ENCODE measurements around the gene SPOCK1.
"Not testable (repeated sequence)": the region's sequence is repeated elsewhere in the genome, so short reads cannot be mapped to it uniquely, and the experiment has no call there.

SPOCK1 gene

DNA sequence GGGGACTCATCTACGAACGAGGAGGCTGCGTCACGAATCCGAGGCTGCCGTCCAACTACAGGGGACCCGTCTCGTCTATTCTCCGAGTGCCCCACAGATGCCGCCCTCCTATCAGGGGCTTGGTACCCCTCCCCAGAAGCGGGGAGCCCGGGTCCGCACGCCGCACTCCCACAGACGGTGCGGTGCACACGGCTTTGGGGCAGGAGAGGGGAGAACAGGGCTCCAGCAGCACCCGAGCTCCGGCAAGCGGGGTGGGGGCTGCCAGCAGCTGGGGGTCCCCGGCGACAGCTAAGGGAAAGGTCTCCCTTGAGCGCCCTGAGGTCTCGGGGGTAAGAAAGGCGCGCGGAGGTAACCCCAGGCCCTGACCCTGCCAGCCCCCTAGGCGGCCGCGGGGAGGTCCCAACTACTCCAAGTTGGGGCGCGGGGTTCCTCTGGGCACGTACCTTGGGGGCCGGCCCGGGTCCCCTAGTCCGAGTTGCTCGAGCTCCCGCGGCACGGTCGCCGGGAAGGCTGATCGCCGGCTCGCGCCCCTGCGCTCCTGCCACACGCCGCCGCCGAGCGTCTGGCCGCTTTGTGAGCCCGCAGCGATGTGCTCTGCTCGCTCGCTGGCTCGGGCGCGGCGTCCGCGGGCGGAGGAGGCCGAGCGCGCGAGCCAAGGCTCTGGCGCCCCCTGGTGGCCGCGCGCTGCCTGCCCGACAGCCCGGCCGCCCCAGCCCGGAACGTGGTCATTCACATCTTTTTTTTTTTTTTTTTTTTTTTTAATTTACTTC lies at the start of gene SPOCK1:
Gene SPOCK1 (minus strand): TSS at position 591 of the 770 bp plus-strand sequence.
- DNase-seq (ENCODE audit: low read depth, low spot score): peak; percentile 81

- DNase-seq (ENCODE audit: low read depth, low spot score): no peak
These were observed 46.8 kb upstream of the SPOCK1 start for GRCh38 chr5:137545956-137546355.

GRCh38 chr5:137535449-137535848 lies 36.3 kb upstream of the SPOCK1 start:
- not testable (repeated sequence) for DNase-seq (ENCODE audit: low read depth, low spot score)

DNA sequence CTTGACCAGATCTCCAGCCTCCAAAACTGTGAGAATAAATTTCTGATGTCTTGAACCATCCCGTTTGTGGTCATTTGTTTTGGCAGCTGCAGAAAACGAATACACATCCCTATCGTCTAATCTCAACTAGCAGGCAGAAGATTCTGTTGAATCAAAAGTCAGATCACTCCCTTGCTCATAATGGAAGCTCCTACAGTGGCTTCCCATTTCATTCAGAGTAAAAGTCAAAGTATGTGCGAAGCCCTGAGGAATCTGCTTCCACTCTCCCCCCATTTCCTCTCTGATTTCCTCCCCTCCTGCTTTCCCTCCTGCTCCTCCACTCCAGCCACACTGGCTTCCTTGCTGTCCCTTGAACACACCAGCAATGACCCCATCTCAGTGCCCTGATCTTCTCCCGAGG lies 34.8 kb upstream of the SPOCK1 start:
- no peak for DNase-seq (ENCODE audit: low read depth, low spot score)

DNA sequence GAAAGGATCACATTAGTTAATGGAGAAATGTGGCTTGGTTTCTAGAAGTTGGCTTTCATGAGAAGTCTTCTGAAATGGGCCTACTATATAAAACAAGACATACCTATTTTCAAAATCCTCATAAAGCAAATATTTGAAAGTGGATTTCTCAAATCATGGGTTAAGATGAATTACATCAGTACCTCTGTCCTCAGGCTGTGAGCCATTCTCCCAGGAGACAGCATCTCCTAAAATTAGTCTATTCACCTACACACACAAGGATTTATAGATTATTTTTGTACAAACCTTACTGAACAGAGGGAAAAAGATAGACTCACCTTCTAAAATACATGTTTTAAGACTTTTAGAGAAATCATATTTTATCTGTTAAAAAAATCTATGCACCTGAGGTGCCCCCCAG lies 32.1 kb upstream of the SPOCK1 start:
- no peak for DNase-seq (ENCODE audit: low read depth, low spot score)

GRCh38 chr5:137521246-137521645 lies 22.1 kb upstream of the SPOCK1 start:
- no peak for DNase-seq (ENCODE audit: low read depth, low spot score)

GRCh38 chr5:137516961-137517360 lies 17.8 kb upstream of the SPOCK1 start:
- DNase-seq (ENCODE audit: low read depth, low spot score): no peak

DNA sequence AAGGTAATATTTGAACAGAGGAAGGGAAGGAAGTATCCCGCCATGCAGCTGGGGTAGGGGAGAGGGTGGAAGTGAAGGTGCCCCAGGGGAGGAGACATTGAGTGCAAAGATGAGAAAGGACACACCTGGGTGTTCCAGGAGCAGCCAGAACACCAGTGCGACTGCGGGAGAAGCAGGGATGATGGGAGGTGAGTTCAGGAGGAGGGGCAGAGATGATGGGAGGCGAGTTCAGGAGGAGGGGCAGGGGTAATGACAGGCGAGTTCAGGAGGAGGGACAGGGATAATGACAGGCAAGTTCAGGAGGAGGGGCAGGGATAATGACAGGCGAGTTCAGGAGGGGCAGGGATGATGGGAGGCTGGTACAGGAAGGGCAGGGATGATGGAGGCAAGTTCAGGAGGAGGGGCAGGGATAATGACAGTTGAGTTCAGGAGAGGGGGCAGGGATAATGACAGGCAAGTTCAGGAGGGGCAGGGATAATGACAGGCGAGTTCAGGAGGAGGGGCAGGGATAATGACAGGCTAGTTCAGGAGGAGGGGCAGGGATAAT lies 17.2 kb upstream of the SPOCK1 start:
- DNase-seq (ENCODE audit: low read depth, low spot score): peak; percentile 3

GRCh38 chr5:137515238-137515637 lies 16.1 kb upstream of the SPOCK1 start:
- no peak for DNase-seq (ENCODE audit: low read depth, low spot score)

- no peak for DNase-seq (ENCODE audit: low read depth, low spot score)
These were observed 11.5 kb upstream of the SPOCK1 start for GRCh38 chr5:137510671-137511070.

GRCh38 chr5:137507150-137507549 lies 8.0 kb upstream of the SPOCK1 start:
- DNase-seq (ENCODE audit: low read depth, low spot score): no peak

- no peak for DNase-seq (ENCODE audit: low read depth, low spot score)
These were observed 7.2 kb upstream of the SPOCK1 start for GRCh38 chr5:137506296-137506695.

GRCh38 chr5:137504916-137505315 lies 5.8 kb upstream of the SPOCK1 start:
- no peak for DNase-seq (ENCODE audit: low read depth, low spot score)

GRCh38 chr5:137503456-137503855 lies 4.3 kb upstream of the SPOCK1 start:
- DNase-seq (ENCODE audit: low read depth, low spot score): no peak

GRCh38 chr5:137502632-137503031 lies 3.5 kb upstream of the SPOCK1 start:
- no peak for DNase-seq (ENCODE audit: low read depth, low spot score)

DNA sequence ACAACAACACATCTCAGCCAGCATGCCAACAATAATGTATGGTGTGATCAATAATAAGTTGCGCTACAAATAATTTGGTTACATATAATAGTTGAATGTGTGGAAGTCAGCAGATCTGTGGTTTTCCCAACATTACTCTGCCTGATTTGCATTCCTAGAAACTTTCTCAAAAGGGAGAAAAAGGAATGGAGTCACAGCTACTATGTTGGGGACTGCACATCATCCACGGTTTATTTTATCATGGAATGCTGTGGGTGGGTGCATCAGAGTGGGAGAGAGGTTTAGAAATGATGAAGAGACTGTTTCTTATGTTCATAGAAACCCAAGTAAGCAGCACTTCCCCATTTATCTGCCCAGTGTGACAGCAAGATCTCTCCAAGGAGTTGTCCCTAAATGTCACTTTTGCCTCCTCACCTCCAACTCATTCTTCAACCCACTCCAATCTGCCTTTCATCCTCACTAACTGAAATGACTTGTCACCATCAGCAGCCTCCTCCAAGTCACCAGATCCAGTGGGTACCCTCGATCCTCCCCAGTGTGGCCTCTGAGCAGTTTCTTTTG lies 2.8 kb upstream of the SPOCK1 start:
- no peak for DNase-seq (ENCODE audit: low read depth, low spot score)

GRCh38 chr5:137501226-137501625 lies 2.1 kb upstream of the SPOCK1 start:
- DNase-seq (ENCODE audit: low read depth, low spot score): no peak

- no peak for DNase-seq (ENCODE audit: low read depth, low spot score)
These were observed 1.6 kb upstream of the SPOCK1 start for GRCh38 chr5:137500615-137501225.

DNA sequence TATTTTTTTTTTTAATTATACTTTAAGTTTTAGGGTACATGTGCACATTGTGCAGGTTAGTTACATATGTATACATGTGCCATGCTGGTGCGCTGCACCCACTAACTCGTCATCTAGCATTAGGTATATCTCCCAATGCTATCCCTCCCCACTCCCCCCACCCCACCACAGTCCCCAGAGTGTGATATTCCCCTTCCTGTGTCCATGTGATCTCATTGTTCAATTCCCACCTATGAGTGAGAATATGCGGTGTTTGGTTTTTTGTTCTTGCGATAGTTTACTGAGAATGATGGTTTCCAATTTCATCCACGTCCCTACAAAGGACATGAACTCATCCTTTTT lies 351 bp upstream of the SPOCK1 start:
- DNase-seq (ENCODE audit: low read depth, low spot score): not testable (repeated sequence)

DNA sequence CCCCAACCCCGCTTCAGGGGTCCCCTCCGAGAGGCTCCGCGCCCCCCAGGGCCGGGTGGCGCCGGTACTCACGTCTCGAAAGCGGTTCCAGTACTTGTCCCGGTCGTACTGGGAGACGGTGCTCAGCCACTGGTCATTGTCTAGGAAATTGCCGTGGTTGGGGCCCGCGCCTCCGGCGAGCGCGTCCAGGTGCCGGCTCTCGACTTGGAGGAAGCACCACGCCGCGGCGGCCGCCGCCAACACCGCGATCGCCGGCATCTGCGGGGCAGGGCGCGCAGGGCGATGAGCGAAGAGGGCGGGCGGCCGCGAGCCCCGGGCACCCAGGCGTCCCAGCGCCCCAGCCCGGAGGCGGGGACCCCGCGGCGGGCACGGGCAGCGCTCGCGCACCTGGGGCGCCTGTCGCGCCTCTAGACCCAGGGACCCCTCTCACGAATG lies 808 bp downstream of the SPOCK1 start:
- peak; percentile 26 for DNase-seq (ENCODE audit: low read depth, low spot score)

GRCh38 chr5:137497396-137498290 lies 1.5 kb downstream of the SPOCK1 start:
- peak; percentile 3 for DNase-seq (ENCODE audit: low read depth, low spot score)

GRCh38 chr5:137496919-137497318 lies 2.2 kb downstream of the SPOCK1 start:
- DNase-seq (ENCODE audit: low read depth, low spot score): no peak

Measured in ELF-1 (cell line).